HepG2 (cell line): ENCODE data around the gene FIS1. TPM values are rescaled to one million over a fixed set of nuclear protein-coding genes. Genes with fewer than 3 reads are reported as not detected.

Experiments used
- ATAC-seq: fragments of 200-7000 bp; cut with Tn5 transposase; 3 replicates; pipeline ENCODE4 v1.9.1; 2020; ENCODE audit warnings: mild to moderate bottlenecking, moderate library complexity
- BruUV-seq: library from RNA; stranded (reverse); fragments of 400-500 nt; replicated peaks from 2 replicates; lab custom pipeline; 2021; lab: Mats Ljungman, UMichigan
- CTCF ChIA-PET: fragments of 300-600 bp; formaldehyde crosslinking; extraction: SDS; loops from one replicate; lab custom pipeline; 2021; ENCODE audit warnings: low total read pairs, inconsistent platforms, low intra/inter-chr PET ratio; lab: Yijun Ruan, JAX
- POLR2A ChIA-PET: fragments of 350-600 bp; sonication (Branson Sonifier 250); formaldehyde crosslinking; loops from one replicate; lab custom pipeline; 2020; ENCODE audit warnings: antibody characterized with exemption, inconsistent platforms; lab: Yijun Ruan, JAX
- DNase-seq: peaks from one replicate; pipeline ENCODE4 v3.0.0-alpha.2; 2015; ENCODE audit warnings: low spot score
- FAIRE-seq: peaks from 3 replicates; lab custom pipeline; 2011; peaks lifted over from hg19 to GRCh38; lab: Jason Lieb, UNC
- H2AFZ ChIP-seq: one replicate; pipeline ENCODE4 v1.6.1; 2011; ENCODE audit warnings: low read length, inconsistent platforms
- H3K27ac ChIP-seq: fragments of 300-600 bp; 3 replicates; pipeline ENCODE4 v1.8.0; 2011; ENCODE audit warnings: mixed run types, mild to moderate bottlenecking, mixed read lengths, low read length, inconsistent platforms; ENCODE audit not compliant: insufficient read depth; ENCODE audit errors: extremely low read length
- H3K27me3 ChIP-seq, 2 experiments: fragments of 200-600 bp in 1 of 2; 2 replicates in 1 of 2; 3 replicates in 1 of 2; pipeline versions ENCODE4 v1.6.0 to v1.8.0; 2011; ENCODE audit warnings: low read length in 2 of 2, mild to moderate bottlenecking in 2 of 2, moderate library complexity in 2 of 2, inconsistent platforms in 1 of 2; ENCODE audit not compliant: insufficient read depth in 2 of 2, control insufficient read depth in 1 of 2
- H3K36me3 ChIP-seq, 2 experiments: fragments of 200-600 bp in 1 of 2; replicated peaks in 1 of 2; 2 replicates in 1 of 2; 3 replicates in 1 of 2; pipeline versions ENCODE4 v1.5.1 to v1.8.0; 2011; ENCODE audit warnings: low read length in 2 of 2, inconsistent platforms in 1 of 2; ENCODE audit not compliant: insufficient read depth in 2 of 2, control insufficient read depth in 1 of 2
- H3K4me1 ChIP-seq: 2 replicates; pipeline ENCODE4 v1.5.1; 2012; ENCODE audit warnings: low read length, inconsistent platforms; ENCODE audit not compliant: insufficient read depth
- H3K4me2 ChIP-seq: 2 replicates; pipeline ENCODE4 v1.6.0; 2011; ENCODE audit warnings: low read depth, low read length, inconsistent platforms
- H3K4me3 ChIP-seq, 3 experiments: fragments of 200-600 bp in 1 of 3; sonication (generic), shearing (Covaris generic) in 1 of 3; replicated peaks in 1 of 3; 2 replicates each; pipeline ENCODE4 v1.5.1; 2011 to 2016; ENCODE audit warnings: low read length in 3 of 3, inconsistent platforms in 2 of 3, low read depth in 2 of 3, mild to moderate bottlenecking in 2 of 3, control low read depth in 1 of 3, mixed read lengths in 1 of 3; ENCODE audit not compliant: insufficient read depth in 1 of 3
- H3K79me2 ChIP-seq: one replicate; pipeline ENCODE4 v1.6.1; 2011; ENCODE audit warnings: low read length, inconsistent platforms; ENCODE audit not compliant: insufficient read depth
- H3K9ac ChIP-seq: 2 replicates; pipeline ENCODE4 v1.6.0; 2011; ENCODE audit warnings: mild to moderate bottlenecking, low read depth, low read length, inconsistent platforms; ENCODE audit not compliant: insufficient read depth
- H3K9me3 ChIP-seq: 2 replicates; pipeline ENCODE4 v1.5.1; 2012; ENCODE audit warnings: mild to moderate bottlenecking, low read length
- H4K20me1 ChIP-seq: 2 replicates; pipeline ENCODE4 v1.6.0; 2011; ENCODE audit warnings: inconsistent platforms, mild to moderate bottlenecking, low read length, moderate library complexity; ENCODE audit not compliant: insufficient read depth
- AGO1 ChIP-seq: fragments of 200-400 bp; formaldehyde crosslinking; IDR thresholded peaks from 2 replicates; pipeline ENCODE4 v1.6.1; 2017; ENCODE audit warnings: mild to moderate bottlenecking, low read depth, low read length, moderate library complexity; ENCODE audit not compliant: poor library complexity, severe bottlenecking
- AGO2 ChIP-seq: fragments of 200-400 bp; formaldehyde crosslinking; optimal IDR thresholded peaks from 2 replicates; pipeline ENCODE3; 2017; ENCODE audit warnings: mild to moderate bottlenecking, low read depth, low read length, moderate library complexity
- CTCF ChIP-seq: sonication (generic); formaldehyde crosslinking; IDR thresholded peaks from 2 replicates; pipeline ENCODE4 v1.5.0; 2020; ENCODE audit warnings: mild to moderate bottlenecking, missing genetic modification reagents, moderate library complexity
- HDAC1 ChIP-seq: sonication (generic); formaldehyde crosslinking; IDR thresholded peaks from 2 replicates; pipeline ENCODE4 v1.5.1; 2020; ENCODE audit warnings: mild to moderate bottlenecking, missing genetic modification reagents
- IRF9 ChIP-seq: sonication (generic); formaldehyde crosslinking; IDR thresholded peaks from 2 replicates; pipeline ENCODE4 v1.8.0; 2022; ENCODE audit warnings: missing genetic modification reagents, mild to moderate bottlenecking, borderline replicate concordance
- POLR2AphosphoS5 ChIP-seq: IDR thresholded peaks from 2 replicates; pipeline ENCODE4 v1.6.1; 2012; ENCODE audit warnings: low read depth, low read length
- RBFOX2 ChIP-seq: fragments of 200-400 bp; formaldehyde crosslinking; IDR thresholded peaks from 2 replicates; pipeline ENCODE4 v1.6.1; 2017; ENCODE audit warnings: low read depth, mild to moderate bottlenecking, low read length
- RORA ChIP-seq: sonication (generic); formaldehyde crosslinking; IDR thresholded peaks from 2 replicates; pipeline ENCODE4 v1.5.0; 2020; ENCODE audit warnings: mild to moderate bottlenecking, missing genetic modification reagents, moderate library complexity
- STAG1 ChIP-seq: sonication (generic); formaldehyde crosslinking; IDR thresholded peaks from 2 replicates; pipeline ENCODE4 v1.4.0; 2020; ENCODE audit warnings: missing genetic modification reagents
- ZFP41 ChIP-seq: sonication (generic); formaldehyde crosslinking; IDR thresholded peaks from 2 replicates; pipeline ENCODE4 v1.4.0; 2020; ENCODE audit warnings: mild to moderate bottlenecking, missing genetic modification reagents, borderline replicate concordance
- ZNF207 ChIP-seq: fragments of 450-650 bp; IDR thresholded peaks from 2 replicates; pipeline ENCODE4 v1.6.1; 2016; ENCODE audit warnings: antibody characterized with exemption, borderline replicate concordance
- ZNF484 ChIP-seq: sonication (generic); formaldehyde crosslinking; IDR thresholded peaks from 2 replicates; pipeline ENCODE4 v1.5.1; 2020; ENCODE audit warnings: mild to moderate bottlenecking, low read depth, missing genetic modification reagents, borderline replicate concordance
- ZNF589 ChIP-seq: sonication (generic); formaldehyde crosslinking; conservative IDR thresholded peaks from 2 replicates; pipeline ENCODE4 v1.8.0; 2022; ENCODE audit warnings: mild to moderate bottlenecking, moderate library complexity, missing genetic modification reagents
- ZNF672 ChIP-seq: sonication (generic); formaldehyde crosslinking; IDR thresholded peaks from 2 replicates; pipeline ENCODE4 v1.8.1; 2022; ENCODE audit warnings: missing genetic modification reagents
- ZNF687 ChIP-seq: sonication (generic); formaldehyde crosslinking; IDR thresholded peaks from 2 replicates; pipeline ENCODE4 v1.5.1; 2020; ENCODE audit warnings: mild to moderate bottlenecking, missing genetic modification reagents, moderate library complexity
- WGBS: methylation state at CpG from one replicate; pipeline ENCODE4 v1.1.6; 2017; ENCODE audit warnings: low lambda C conversion rate; 5-methylcytosine and 5-hydroxymethylcytosine counted together
- in situ Hi-C: cut with HindIII; loops from 2 replicates; pipeline ENCODE4 v1.10.0; 2017; ENCODE audit warnings: low pct_unique_long_range_greater_than_20kb; ENCODE audit not compliant: extremely low pct_ligation_motif_present
- intact Hi-C: fragments of 100-400 bp; cut with micrococcal nuclease; formaldehyde crosslinking; loops from one replicate; pipeline ENCODE4 v1.10.0; 2022; ENCODE audit not compliant: unreplicated experiment
- polyA plus RNA-seq, 8 experiments: library from polyadenylated mRNA; depleted of rRNA in 3 of 8; stranded (reverse) in 7 of 8; unstranded in 1 of 8; fragments of >200 nt; fragmentation: Illumina TruSeq in 4 of 8; extraction: Trizol in 4 of 8; gene quantifications; 2 replicates each; pipeline versions ENCODE4 v1.2.1 to v1.2.3, GENCODE V29; 2011 to 2016; ENCODE audit warnings: low read depth in 4 of 8, missing spikeins in 1 of 8, mixed read lengths in 1 of 8; ENCODE audit not compliant: insufficient read depth in 1 of 8
- total RNA-seq, 5 experiments: library from RNA; depleted of rRNA; stranded (reverse); fragments of >200 nt; fragmentation: Illumina TruSeq; extraction: Trizol; gene quantifications; 2 replicates each; pipeline ENCODE4 v1.2.3, GENCODE V29; 2016; ENCODE audit warnings: low read depth in 1 of 5

FIS1 gene
- total and polyA plus RNA-seq, 2 of the 13 experiments (the other 11 are each of a cell fraction or from before 2014, with no cell fraction given) = 97.5 to 101 TPM

- TF ChIP-seq IRF9 (peak; percentile 40; the same call in 1 of the 2 replicates), ZNF207 (no peak)
Measured at GRCh38 chr7:101216001-101216859, 28.7 kb downstream of the FIS1 start (continued).

GRCh38 chr7:101212014-101212413, 32.9 kb downstream of the FIS1 start:
- Histone ChIP-seq H3K36me3 (peaks cover 14 to 26% of the 10 kb centered on the region in 2 experiments; a peak in 4 of 5 replicates), H3K27me3 (no peaks in the 10 kb centered on the region), H3K4me2 (no peak overlapping the region), H3K4me3 (no peak overlapping the region), H3K4me1 (peaks cover 21% of the 10 kb centered on the region), H4K20me1 (no peaks in the 10 kb centered on the region), H3K79me2 (peaks cover 12% of the 10 kb centered on the region), H3K9ac (no peak overlapping the region), H2AFZ (no peak overlapping the region), H3K27ac (no peak overlapping the region), H3K9me3 (no peaks in the 10 kb centered on the region)
- no peak for FAIRE-seq
- peak; percentile 25 for ATAC-seq
- POLR2A ChIA-PET = interaction anchor here (11.2 kb wide), 1 partner anchor 8 kb away, joined by 202 read pairs; the partner anchor contains the start of gene MOGAT3
- CTCF ChIA-PET = no interaction called here
- WGBS = 99% methylated on average over 8 of the region's 8 CpGs
- intact Hi-C loops (no loop called here), in situ Hi-C loops (no loop called here)
- DNase-seq = no peak
- BruUV-seq = no TSS peak
- TF ChIP-seq RBFOX2 (peak; percentile 63), POLR2AphosphoS5 (no peak), ZFP41 (CRISPR knock-in tag) (no peak), AGO1 (peak; percentile 74), STAG1 (CRISPR knock-in tag) (0 out of 2 replicates have a peak, but pooled peaks have one; percentile 14), AGO2 (peak; percentile 55), ZNF687 (CRISPR knock-in tag) (peak; percentile 30), HDAC1 (CRISPR knock-in tag) (no peak), ZNF484 (CRISPR knock-in tag) (no peak), CTCF (CRISPR knock-in tag) (peak; percentile 46), ZNF672 (CRISPR knock-in tag) (no peak), ZNF589 (CRISPR knock-in tag) (no peak), RORA (CRISPR knock-in tag) (no peak)
